ENCODE results near the gene TREM2.

DNA sequence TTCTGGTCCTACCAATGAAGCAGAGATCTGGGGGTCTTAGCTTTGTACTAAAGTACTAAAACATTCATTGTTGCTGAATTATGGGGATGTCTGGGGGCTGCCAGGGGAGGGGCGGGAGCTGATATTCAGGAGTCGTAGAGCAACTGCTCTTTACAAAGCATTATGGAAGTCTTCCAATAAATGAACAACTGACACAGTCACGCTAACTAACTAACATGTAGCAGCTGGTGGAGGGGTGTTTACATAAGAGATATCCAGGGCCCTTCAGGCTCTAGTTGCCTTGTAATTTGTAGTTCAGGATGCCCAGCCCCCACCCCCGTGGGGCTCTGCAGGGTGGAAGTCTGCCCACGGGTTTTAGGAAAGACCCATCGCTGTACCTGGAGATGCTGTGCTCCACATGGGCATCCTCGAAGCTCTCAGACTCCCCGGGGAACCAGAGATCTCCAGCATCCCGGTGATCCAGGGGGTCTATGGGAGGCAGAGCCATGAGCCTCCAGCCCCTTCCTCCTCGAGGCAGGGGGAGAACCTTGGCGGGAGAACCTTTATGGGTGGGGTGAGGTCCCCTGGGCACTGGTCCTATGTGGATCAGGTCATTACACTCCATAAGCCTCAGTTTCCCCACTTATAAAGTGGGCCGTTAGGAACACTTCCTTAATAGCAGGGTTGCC, 3.4 kb downstream of the TREM2 start:
- no peak for TF ChIP-seq EZH2phosphoT487 (IDR thresholded peaks at IDR 0.05; ENCODE audit: insufficient read depth, low read depth)
- TF ChIP-seq EZH2 (IDR thresholded peaks at IDR 0.05; ENCODE audit: insufficient read depth, poor library complexity, severe bottlenecking) = no peak

All from GM23248 (cell line).